HG03060 (cell line): ENCODE results near the gene PDE10A.

Source experiments
- ATAC-seq: cut with Tn5 transposase; IDR thresholded peaks from one replicate; pipeline ENCODE4 v1.9.1; 2021; ENCODE audit warnings: low read depth, moderate number of reproducible peaks; ENCODE audit not compliant: unreplicated experiment

Gene PDE10A

DNA sequence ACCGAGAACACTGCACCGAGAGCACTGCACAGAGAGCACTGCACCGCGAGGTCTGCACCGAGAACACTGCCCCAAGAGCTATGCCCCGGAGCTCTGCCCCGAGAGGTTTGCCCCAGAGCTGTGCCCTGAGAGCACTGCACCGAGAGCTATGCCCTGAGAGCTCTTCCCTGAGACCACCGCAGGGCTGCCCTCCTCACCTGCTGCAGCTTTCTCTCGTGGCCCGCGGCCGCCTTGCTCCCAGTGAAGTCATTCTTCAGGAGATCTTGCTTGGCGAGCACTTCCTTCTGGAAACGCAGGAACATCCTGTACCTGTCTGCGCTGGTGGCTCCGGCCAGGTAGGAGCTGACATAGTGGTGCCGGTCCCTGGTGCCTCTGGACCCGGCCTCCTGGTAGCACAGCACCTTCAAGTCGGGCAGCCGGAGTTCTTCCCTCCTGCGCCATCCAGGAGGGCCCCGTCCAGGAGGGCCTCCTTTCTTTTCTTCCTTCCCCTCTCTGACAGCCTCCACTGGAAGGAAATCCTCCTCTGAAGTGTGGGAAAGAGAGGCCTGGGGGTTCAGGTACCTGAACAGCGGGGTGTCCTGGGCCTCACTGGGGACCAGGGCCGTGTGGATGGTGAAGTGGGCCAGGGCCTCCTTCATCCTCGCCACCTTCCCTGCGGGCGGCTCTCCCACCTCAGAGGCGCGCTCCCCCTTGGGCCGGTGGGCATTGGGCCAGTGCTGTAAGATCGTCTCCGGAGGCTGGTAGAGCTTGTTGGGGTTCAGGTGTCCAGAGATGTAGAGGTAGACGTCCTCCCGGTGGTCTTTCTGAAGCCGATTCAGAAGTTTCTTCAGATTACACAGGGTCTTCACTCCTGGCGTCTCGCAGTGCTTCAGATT lies 361.4 kb downstream of the PDE10A start:
- ATAC-seq: no peak

DNA sequence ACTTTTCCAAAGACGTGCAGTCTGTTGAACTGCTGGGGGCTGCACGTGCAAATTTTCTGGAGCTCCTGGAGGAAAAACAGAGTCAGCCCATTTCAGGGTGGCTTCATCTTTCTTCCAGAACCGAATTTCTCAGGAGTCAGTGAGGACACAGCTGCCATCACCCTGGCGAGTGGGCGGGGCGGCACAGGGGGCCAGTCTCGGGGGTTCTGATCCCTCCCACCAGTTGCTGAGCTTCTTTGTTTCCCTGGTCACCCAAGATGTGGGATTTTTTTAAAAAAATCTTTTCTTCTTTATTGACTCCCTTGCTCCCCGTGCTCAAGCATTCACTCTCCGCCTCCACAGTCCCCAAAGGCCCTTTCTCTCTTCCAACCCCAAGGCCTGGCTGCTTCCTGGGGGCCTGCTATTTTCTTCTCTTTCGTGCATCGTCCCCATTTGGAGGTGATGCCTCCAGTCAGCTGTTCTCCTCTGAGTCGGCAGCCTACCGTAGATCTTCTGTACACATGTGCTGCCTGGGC lies 362.6 kb downstream of the PDE10A start:
- ATAC-seq: no peak

- ATAC-seq: no peak
Observed at GRCh38 chr6:165298875-165299274, 364.2 kb downstream of the PDE10A start.

GRCh38 chr6:165298402-165298801 lies 364.6 kb downstream of the PDE10A start:
- ATAC-seq: no peak

GRCh38 chr6:165292657-165293056 lies 370.4 kb downstream of the PDE10A start:
- ATAC-seq: no peak
